Measurements from ENCODE around the gene KCNQ2.

The KCNQ2 gene

DNA sequence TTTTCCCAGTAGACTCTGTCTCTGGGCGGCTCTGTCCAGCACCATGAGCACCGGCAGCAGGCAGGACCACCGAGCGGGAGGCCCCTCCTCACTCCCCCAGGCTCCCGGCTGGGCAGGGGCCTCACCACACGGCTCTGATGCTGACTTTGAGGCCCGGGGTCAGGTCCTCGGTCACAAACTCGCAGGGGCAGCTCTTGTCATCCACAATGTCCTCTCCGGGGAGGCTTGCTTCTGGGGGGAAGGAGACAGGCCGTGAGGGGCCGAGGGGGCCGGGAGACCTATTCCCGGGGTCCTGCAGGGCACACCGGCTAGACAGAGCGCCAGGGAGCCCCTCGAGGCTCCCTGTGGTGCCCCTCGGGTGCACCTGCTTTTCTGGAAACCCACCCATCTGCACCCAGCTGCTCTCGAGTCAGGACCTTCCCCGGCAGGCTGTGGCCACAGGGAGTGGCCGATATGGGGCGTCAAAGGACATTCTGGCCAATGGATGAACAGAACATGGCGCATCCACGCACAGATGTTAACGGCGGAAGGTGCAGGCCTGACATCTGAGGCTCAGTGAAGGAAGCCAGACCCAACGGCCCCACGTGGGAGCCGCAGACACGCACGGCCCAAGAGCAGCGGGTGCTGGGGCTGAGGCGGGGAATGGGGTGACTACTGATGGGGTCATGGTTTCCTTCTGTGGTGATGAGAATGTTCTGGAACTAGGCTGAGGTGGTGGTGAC, 58.3 kb downstream of the KCNQ2 start:
- no peak for DNase-seq

- no peak for DNase-seq
Observed at GRCh38 chr20:63413323-63413722, 59.1 kb downstream of the KCNQ2 start.

DNA sequence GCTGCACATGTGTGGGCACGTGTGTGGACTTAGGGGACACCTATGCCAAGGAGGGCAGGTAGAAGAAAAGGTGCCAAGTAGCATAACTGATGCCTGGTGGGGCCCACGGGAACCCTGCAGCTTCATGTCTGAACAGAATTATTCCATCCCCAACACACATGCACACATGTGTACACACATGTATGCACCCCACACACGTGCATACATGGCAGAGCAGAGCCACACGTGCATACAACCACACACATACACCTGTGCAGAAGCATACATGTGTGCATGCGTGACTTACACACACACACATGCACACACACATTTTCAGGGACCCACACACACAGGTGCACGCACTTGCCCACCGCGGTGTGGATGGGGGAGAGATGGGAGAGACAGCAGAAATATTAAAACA, 59.6 kb downstream of the KCNQ2 start:
- no peak for DNase-seq

DNA sequence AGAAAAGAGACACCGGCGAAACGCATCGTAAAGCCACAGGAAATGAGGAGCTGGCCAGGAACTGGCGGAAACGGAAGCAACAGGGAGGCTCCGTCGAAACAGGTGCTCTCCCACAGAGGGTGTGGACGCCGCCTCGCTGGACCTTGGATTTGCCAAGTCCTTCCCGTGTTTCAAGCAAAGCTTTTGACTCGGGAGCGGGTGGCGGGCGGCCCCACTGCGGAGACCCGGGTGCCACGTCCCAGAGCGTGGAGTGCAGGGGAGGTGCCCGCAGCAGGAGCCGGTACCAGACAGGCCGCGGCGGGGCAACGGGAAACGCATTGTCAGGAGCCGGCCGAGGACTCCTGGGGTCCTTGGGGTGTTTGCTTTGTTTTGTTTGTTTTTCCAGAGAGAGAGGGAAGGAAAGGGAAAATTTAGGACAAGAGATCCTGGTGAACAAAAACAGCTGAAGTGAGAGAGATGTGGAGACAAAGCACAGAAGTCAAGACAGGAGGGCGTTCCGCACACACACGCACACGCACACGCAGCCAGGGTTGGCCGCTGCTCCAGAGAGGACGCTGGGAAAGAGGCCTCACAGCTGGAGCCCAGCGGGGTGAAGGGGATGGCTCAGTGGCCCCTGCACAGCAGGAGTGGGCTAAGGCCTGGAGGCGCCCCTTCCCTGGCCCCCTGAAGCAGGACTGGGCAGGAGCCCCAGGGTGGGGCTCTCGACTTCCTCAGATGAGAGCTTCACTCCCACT, 60.4 kb downstream of the KCNQ2 start:
- DNase-seq: no peak

DNA sequence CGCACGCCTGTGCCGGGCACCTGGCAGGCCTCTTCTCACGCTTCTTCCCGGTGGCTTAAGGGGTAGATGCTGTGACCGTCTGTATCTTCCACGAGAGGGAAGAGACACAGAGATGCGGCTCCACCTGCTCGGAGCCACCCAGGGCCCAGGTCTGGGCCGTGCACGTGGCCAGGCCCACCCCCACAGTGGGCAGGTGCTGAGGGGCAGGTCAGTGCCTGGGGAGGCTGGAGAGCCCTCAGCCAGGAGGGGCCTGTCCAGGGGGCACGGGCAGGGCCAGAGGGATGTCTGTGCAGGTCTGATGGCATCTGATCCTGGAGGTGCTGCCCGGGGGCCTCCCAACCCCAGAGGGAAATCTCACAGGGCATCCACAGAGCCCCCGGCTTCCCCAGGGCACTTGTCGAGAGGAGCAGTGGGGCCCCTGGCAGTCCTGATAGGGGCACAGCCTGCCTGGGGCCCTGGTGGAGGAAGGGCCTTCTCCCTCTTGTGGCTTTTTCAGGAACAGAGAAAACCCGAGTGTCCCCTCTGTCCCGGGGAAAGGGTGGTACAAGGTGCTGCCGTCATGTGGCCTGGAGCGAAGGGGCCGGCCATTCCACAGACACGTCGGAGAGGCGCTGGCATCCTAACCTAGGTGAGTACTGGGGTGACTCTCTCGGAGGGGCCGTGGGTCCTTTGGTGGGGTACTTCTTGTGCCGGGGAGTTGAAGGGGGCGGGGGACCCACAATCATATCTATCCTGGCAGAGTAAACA, 61.1 kb downstream of the KCNQ2 start:
- DNase-seq: no peak

DNA sequence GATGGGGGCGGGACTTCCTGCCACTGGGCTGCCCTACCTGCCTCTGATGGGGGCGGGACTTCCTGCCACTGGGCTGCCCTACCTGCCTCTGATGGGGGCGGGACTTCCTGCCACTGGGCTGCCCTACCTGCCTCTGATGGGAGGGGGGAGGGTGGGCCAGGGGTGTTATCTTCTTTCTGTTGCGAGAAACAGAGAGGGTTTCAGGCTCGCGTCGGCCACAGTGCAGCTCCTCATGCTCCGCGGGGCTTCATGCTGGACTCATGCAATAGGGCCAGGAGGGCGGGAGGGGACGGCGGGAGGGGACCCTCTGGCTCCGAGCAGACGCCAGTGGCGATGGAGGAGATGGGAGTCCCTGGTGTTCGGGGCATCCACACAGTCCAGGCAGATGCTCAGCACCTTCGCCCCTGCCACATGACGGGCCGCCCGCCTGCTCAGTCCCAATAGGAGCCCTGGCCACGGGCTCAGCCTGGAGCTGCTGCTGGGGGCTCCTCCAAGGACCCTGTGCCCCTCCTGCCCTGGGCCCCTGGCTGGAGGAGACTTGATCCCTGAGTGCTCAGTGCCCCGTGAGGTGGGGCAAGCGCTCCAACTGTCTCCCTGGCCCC, 62.5 kb downstream of the KCNQ2 start:
- DNase-seq: no peak

DNA sequence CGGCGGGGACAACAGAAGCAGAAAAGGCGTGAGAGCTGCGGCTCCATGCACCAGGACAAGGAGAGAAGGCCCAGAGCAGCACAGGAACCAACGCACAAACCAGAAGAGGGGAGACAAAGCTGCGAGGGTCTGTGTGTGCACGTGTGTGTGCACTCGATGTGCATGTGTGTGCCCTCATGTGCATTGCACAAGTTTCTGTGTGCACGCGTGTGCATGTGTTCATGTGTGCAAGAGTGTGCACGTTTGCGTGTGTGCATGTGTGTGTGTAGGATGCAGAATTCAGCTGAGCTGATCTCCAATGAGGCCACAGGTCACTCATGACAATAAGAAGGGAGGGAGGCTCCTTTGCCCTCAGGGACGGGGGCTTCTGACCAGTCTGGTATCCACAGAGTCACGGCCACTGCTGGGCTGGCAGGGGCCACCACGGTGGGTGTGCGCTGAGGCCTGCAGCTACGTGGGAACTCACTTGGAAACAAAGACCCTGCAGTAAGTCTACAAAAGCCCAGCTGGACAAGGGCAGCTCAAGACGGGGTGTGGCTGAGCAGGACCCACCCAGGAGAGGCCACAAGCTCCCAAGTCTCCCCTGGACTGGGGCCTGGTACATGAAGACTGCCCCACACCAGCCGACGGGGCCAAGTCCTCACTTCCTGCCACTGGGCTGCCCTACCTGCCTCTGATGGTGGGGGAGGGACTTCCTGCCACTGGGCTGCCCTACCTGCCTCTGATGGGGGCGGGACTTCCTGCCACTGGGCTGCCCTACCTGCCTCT, 63.2 kb downstream of the KCNQ2 start:
- DNase-seq: no peak

- no peak for DNase-seq
Observed at GRCh38 chr20:63408684-63409046, 63.8 kb downstream of the KCNQ2 start.

DNA sequence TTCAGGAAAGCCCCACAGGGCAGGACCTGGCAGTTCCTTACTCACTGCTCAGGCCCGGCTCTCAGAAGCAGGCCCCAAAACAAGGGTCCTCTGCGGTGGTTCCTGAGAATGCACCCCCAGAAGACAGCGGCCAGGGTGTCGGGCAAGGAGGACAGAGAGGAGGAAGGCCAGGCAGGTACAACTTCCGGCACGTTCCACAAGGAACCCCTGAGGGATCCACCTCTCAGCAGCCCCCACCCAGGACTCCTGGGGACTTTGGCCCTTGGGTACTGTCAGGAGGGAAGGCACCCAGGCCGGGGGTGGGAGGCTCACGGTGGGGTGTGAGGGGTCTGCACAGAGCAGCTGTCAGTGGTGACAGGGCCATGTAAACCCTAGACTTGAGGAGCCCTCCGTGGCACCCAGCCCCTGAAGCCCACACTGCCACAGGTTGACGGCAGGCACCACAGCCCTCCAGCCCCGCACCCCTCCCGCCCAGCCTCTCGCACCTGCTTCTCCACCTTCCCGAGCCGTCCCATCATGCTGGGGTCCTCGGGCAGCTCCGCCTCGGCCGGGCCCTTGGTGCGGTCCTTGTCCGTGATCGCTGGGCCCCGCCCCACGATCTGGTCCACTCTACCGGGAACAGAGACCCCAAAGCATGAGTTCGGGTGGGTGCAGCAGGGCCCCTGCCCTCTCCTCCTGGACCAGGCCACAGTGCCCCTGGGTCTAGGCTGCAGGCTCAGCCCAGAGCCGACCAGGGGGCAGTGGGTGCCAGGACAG, 64.3 kb downstream of the KCNQ2 start:
- no peak for DNase-seq

DNA sequence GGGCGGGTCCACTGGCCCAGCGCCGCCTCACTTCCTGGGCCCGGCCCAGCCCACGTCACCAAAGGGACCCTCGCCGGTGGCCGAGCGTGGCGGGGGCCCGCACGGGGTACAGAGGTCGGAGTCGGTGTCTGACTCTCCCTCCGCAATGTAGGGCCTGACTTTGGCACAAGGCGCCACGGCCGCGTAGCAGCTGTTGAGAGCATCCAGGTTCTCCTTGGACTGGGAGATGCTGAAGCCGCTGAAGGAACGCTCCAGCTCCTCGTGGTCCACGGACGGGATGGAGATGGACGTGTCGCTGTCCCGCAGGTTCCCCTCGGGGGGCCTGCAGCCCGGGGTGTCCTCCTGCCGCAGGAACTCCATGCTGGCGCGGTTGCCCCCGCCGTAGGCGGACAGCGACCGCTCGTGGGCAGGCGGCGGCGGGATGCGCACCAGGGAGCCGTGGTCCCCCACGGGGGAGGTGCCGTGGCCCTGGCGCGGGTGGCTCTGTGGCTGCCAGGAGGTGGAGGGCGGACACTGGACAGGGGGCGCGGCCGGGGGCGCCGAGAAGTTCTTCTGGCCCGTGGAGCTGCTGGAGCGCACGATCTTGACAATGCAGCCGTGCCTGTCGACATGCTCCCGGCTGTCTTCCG, 65.7 kb downstream of the KCNQ2 start:
- no peak for DNase-seq

DNA sequence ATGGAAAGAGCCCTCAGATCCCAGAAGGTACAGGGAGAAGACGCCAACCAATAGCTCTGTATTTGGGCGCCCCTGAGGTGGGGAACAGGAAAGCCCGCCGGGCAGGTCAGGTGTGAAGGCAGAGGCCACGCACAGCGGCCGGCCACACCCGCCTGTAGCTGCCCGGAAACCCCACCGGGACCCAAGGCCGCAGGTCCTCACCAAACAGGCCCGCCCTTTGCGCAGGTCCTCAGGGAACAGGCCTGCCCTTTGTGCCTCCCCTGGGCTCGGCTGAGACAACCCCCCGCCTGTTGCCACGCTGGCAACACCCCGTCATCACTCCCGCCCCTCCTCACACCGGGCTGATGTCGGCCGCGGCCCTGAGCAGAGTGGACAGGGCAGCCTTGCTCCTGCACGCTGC, 66.4 kb downstream of the KCNQ2 start:
- DNase-seq: no peak

- no peak for DNase-seq
Observed at GRCh38 chr20:63405102-63405730, 67.2 kb downstream of the KCNQ2 start.

- DNase-seq: no peak
Observed at GRCh38 chr20:63404129-63405085, 68.0 kb downstream of the KCNQ2 start.

- no peak for DNase-seq
Observed at GRCh38 chr20:63403403-63404105, 68.9 kb downstream of the KCNQ2 start.

- no peak for DNase-seq
Observed at GRCh38 chr20:63402860-63403220, 69.6 kb downstream of the KCNQ2 start.

DNA sequence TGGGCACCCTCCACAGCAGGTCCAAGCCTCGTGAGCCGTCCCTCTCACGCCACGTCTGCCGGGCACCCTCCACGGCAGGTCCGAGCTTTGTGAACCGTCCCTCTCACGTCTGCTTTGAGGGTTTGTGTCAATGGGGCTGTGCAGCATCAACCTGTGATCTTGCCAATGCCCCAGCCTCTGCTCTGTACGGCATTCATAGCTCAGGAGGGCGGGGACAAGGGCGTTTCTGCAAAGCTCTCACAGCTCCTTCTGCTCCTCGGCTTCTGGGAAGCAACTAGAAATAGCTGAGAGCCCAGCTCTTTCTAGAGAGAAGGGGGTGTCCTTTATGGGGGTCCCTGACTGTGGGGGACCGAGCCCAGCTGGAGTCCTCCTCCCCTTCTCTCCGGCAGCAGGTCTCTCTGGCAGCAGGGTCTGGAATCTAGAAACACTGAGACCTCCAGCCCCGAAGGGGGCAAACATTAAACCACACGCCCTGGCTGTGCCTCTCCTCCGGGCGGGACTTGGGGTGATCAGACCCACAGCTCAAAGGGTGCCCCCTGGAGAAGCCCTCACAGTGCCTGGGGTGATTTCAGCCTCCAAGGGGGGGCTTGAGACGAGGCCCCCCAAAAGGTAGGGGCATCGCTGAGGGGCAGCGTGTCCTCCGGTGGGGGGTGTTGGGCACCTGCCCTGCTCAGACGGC, 70.1 kb downstream of the KCNQ2 start:
- DNase-seq: no peak

DNA sequence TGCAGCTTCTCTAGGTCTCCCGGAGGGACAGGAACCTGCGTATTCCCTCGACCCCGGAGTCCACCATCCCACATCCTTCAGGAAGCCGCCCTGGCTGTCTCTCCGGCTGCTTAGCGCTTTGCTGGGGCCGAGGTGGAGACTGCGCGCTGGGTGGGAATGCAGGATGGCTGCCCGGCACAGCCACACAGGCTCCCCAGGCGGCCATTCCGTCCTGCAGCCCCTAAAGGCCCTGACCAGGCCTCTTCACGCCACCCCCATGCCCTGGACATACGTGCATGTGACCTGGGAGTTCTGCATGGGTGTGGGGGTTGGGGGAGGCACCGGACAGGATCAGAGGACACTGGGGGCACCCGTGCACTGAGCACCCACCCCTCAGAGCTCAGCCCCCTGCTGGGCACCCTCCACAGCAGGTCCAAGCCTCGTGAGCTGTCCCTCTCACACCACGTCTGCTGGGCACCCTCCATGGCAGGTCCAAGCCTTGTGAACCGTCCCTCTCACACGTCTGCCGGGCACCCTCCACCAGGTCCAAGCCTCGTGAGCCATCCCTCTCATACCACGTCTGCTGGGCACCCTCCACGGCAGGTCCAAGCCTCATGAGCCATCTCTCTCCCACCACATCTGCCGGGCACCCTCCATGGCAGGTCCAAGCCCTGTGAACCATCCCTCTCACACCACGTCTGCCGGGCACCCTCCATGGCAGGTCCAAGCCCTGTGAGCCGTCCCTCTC, 70.9 kb downstream of the KCNQ2 start:
- no peak for DNase-seq

All from right forelimb (tissue), 1 donor.